NCI-H2227 (cell line): ENCODE results near the gene BLTP1.
"Not testable (repeated sequence)": the region's sequence is repeated elsewhere in the genome, so short reads cannot be mapped to it uniquely, and the experiment has no call there.

Source experiments
- DNase-seq: peaks from one replicate; lab custom pipeline; 2025; ENCODE audit not compliant: unreplicated experiment; lab: John Stamatoyannopoulos, UW

BLTP1 gene

GRCh38 chr4:122151982-122152710 lies at the start of gene BLTP1:
BLTP1 (plus strand) TSS chr4:122152331; CDS start chr4:122170648, 18,317 bp downstream.
- DNase-seq, result peak; percentile 88

GRCh38 chr4:122104184-122104583 lies 47.9 kb upstream of the BLTP1 start:
- DNase-seq, result no peak

GRCh38 chr4:122107680-122108079 lies 44.5 kb upstream of the BLTP1 start:
- DNase-seq, result no peak

- not testable (repeated sequence) for DNase-seq
Observed at GRCh38 chr4:122110304-122110703, 41.8 kb upstream of the BLTP1 start.

GRCh38 chr4:122117743-122118142 lies 34.4 kb upstream of the BLTP1 start:
- DNase-seq, result no peak

GRCh38 chr4:122118243-122118642 lies 33.9 kb upstream of the BLTP1 start:
- DNase-seq, result no peak

GRCh38 chr4:122119739-122120138 lies 32.4 kb upstream of the BLTP1 start:
- no peak for DNase-seq

- DNase-seq, result no peak
Observed at GRCh38 chr4:122121593-122121992, 30.5 kb upstream of the BLTP1 start.

GRCh38 chr4:122122083-122122482 lies 30.0 kb upstream of the BLTP1 start:
- DNase-seq, result no peak

- no peak for DNase-seq
Observed at GRCh38 chr4:122129061-122129460, 23.1 kb upstream of the BLTP1 start.

GRCh38 chr4:122131562-122132157 lies 20.5 kb upstream of the BLTP1 start:
- no peak for DNase-seq

GRCh38 chr4:122132891-122133290 lies 19.2 kb upstream of the BLTP1 start:
- no peak for DNase-seq

- DNase-seq, result no peak
Observed at GRCh38 chr4:122139139-122139538, 13.0 kb upstream of the BLTP1 start.

- DNase-seq, result no peak
Observed at GRCh38 chr4:122140834-122141233, 11.3 kb upstream of the BLTP1 start.

GRCh38 chr4:122142687-122143086 lies 9.4 kb upstream of the BLTP1 start:
- DNase-seq, result no peak

GRCh38 chr4:122146652-122147051 lies 5.5 kb upstream of the BLTP1 start:
- DNase-seq, result no peak

- DNase-seq, result no peak
Observed at GRCh38 chr4:122150931-122151330, 1.2 kb upstream of the BLTP1 start.

- peak; percentile 64 for DNase-seq
Observed at GRCh38 chr4:122152711-122153226, 638 bp downstream of the BLTP1 start.

- no peak for DNase-seq
Observed at GRCh38 chr4:122156819-122157218, 4.7 kb downstream of the BLTP1 start.

GRCh38 chr4:122163301-122163700 lies 11.2 kb downstream of the BLTP1 start:
- DNase-seq, result no peak

GRCh38 chr4:122163767-122164166 lies 11.6 kb downstream of the BLTP1 start:
- DNase-seq, result no peak

GRCh38 chr4:122167369-122167768 lies 15.2 kb downstream of the BLTP1 start:
- no peak for DNase-seq

GRCh38 chr4:122170775-122171174 lies 18.6 kb downstream of the BLTP1 start:
- DNase-seq, result no peak
